DOHH2 (cell line): ENCODE data around the gene RIPK4.

ENCODE experiments used
- CTCF ChIP-seq: fragments of 200-600 bp; sonication (generic); IDR thresholded peaks from one replicate; pipeline ENCODE4 v1.5.1; 2014; ENCODE audit warnings: antibody characterized with exemption, mild to moderate bottlenecking, low read depth, low read length; ENCODE audit not compliant: poor library complexity, severe bottlenecking
- EZH2phosphoT487 ChIP-seq: fragments of 200-600 bp; sonication (generic); IDR thresholded peaks from 2 replicates; pipeline ENCODE4 v1.6.1; 2017; ENCODE audit warnings: borderline replicate concordance, mild to moderate bottlenecking, antibody characterized with exemption, low read length, moderate library complexity, mixed read lengths

GRCh38 chr21:41805643-41806042, 38.8 kb upstream of the RIPK4 start:
- TF ChIP-seq CTCF: no peak
- TF ChIP-seq EZH2phosphoT487: no peak
